ENCODE results near the gene SPTLC1.
"Not testable (repeated sequence)": the region's sequence is repeated elsewhere in the genome, so short reads cannot be mapped to it uniquely, and the experiment has no call there.

Gene SPTLC1

DNA sequence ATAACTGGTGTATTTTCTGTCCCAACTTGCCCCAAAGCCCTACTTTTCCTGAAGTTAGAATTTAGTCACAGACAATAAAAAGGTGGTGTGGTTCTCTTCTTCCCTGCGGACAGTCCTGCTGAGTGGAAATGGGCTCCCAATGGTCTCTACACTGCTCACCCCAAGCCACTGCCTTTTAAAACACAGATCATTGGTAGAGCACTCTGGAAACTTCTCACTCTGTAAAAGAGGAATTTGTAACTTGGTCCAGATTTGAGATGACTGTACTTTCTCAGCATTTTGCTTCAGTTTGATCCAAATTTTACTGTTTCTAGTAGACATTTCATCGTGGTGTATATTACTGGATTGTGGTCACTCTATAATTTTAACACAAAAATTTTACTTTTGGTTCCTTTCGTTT, 84.8 kb downstream of the SPTLC1 start:
- DNase-seq (ENCODE audit: low read depth): no peak
- TF ChIP-seq, protein P1, sequence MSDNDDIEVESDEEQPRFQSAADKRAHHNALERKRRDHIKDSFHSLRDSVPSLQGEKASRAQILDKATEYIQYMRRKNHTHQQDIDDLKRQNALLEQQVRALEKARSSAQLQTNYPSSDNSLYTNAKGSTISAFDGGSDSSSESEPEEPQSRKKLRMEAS (IDR thresholded peaks at IDR 0.05; ENCODE audit: low read depth, low read length): no peak
- TF ChIP-seq, protein P2, sequence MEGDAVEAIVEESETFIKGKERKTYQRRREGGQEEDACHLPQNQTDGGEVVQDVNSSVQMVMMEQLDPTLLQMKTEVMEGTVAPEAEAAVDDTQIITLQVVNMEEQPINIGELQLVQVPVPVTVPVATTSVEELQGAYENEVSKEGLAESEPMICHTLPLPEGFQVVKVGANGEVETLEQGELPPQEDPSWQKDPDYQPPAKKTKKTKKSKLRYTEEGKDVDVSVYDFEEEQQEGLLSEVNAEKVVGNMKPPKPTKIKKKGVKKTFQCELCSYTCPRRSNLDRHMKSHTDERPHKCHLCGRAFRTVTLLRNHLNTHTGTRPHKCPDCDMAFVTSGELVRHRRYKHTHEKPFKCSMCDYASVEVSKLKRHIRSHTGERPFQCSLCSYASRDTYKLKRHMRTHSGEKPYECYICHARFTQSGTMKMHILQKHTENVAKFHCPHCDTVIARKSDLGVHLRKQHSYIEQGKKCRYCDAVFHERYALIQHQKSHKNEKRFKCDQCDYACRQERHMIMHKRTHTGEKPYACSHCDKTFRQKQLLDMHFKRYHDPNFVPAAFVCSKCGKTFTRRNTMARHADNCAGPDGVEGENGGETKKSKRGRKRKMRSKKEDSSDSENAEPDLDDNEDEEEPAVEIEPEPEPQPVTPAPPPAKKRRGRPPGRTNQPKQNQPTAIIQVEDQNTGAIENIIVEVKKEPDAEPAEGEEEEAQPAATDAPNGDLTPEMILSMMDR (IDR thresholded peaks at IDR 0.05; ENCODE audit: low read depth, low read length): no peak
- TF ChIP-seq POLR2A (IDR thresholded peaks at IDR 0.05; ENCODE audit: extremely low read depth, insufficient read length) (no peak), MYC (IDR thresholded peaks at IDR 0.05; ENCODE audit: low read depth, low read length) (no peak)

DNA sequence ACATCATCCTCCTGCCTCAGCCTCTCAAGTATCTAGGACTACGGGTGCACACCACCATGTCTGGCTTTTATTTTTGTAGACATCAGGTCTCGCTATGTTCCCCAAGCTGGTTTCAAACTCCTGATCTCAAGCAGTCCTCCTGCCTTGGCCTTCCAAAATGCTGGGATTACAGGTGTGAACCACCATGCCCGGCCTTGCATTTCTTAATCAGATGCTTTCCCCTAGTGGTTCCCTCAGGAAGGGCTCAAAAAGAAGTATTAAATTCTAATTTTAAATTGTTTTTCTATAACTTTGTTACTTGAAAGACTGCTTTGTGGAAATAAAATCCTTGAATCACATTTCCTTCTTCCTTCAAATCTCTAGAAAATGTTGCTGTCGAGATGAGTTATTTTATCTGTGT, 85.7 kb downstream of the SPTLC1 start:
- no peak for DNase-seq (ENCODE audit: low read depth)
- H3K4me3 ChIP-seq (ENCODE audit: low read depth, low read length): no peak overlapping the region
- TF ChIP-seq MYC (IDR thresholded peaks at IDR 0.05; ENCODE audit: low read depth, low read length) (no peak), POLR2A (IDR thresholded peaks at IDR 0.05; ENCODE audit: extremely low read depth, insufficient read length) (no peak)
- TF ChIP-seq, protein P1 (IDR thresholded peaks at IDR 0.05; ENCODE audit: low read depth, low read length): no peak
- TF ChIP-seq, protein P2 (IDR thresholded peaks at IDR 0.05; ENCODE audit: low read depth, low read length): no peak

More for the DNA sequence above, 84.8 kb downstream of the SPTLC1 start:
- H3K4me3 ChIP-seq (ENCODE audit: low read depth, low read length): no peak overlapping the region

DNA sequence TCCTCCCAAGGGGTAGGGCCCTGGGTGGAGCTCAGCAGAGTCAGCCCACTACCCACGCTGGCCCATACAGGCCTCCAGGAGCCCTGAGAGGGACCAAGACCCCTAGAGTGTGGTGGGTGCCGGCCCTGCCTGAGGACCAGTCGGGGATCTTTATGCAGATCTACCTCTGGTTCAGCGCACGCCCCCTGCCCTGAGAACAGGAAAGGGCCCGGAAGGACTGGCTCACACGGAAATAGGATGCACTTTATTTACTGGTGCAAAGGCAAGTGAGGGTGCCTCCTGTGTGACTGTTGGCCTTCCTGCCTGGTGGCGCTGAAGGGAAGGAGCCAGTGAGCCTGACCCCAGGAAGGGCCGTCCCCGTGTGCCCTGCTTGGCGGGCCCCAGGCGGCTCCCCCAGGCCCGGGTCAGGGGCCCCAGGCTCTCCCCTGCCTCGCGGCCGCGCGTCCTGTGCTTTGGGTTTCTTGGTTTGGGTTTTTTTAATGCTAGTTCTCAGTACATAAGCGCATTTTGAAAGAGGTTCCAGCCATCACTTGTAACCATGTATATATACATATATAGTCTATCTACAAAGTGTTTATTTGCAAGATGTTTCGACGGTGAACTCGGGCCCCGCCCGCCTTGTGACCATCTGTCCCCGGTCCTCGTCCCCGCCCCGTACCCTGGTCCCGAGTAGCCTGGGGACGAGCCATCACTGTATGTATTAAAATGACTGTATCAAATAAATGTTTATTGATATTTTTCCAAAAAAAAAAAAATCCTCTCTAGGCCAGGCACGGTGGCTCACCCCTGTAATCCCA, 88.8 kb downstream of the SPTLC1 start:
- H3K4me3 ChIP-seq (ENCODE audit: low read depth, low read length): no peak overlapping the region
- no peak for DNase-seq (ENCODE audit: low read depth)
- TF ChIP-seq POLR2A (IDR thresholded peaks at IDR 0.05; ENCODE audit: extremely low read depth, insufficient read length) (no peak), MYC (IDR thresholded peaks at IDR 0.05; ENCODE audit: low read depth, low read length) (no peak)
- TF ChIP-seq, protein P2 (IDR thresholded peaks at IDR 0.05; ENCODE audit: low read depth, low read length): no peak
- TF ChIP-seq, protein P1 (IDR thresholded peaks at IDR 0.05; ENCODE audit: low read depth, low read length): no peak

DNA sequence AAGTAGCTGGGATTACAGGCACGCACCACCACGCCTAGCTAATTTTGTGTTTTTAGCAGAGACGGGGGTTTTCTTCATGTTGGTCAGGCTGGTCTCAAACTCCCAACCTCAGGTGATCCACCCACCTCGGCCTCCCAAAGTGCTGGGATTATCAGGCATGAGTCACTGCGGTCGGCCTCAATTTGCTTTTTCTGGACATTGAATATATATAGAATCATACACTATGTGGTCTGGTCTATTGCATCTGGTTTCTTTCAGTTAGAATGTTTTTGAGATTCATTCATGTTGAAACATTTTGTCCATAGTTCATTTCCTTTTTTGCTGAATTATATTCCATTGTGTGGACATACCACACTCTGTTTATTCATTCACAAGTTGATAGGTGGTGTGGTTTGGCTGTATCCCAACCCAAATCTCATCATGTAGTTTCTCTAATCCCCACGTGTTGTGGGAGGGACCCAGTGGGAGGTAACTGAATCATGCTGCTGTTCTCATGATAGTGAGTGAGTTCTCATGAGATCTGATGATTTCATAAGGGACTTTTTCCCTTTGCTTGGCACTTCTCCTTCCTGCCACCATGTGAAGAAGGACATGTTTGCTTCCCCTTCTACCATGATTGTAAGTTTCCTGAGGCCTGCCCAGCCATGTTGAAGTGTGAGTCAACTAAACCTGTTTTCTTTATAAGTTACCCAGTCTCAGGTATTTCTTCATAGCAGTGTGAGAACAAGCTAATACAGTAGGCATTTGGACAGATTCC, 93.2 kb downstream of the SPTLC1 start:
- peak; percentile 17 for DNase-seq (ENCODE audit: low read depth)
- H3K4me3 ChIP-seq (ENCODE audit: low read depth, low read length): not testable (repeated sequence)

DNA sequence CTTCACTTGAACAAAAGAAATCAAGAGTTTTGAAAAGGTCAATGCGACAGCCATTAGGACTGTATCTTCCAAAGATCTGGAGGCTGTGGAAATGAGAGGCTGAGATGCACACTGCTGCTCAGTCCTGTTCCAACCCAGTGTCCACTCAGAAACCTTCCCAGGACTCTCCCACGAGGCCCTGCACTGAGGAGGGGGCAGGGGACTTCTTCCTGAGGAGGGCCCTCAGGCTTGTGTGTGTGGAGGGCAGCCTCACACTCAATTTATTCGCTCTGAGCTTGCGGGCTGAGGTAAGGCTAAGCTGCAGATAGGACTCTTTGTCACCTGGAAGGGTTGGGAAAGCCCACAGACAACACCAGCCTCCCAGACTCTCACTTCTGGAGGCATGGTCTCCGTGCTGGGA, 95.6 kb downstream of the SPTLC1 start:
- no peak for DNase-seq (ENCODE audit: low read depth)
- no peak overlapping the region for H3K4me3 ChIP-seq (ENCODE audit: low read depth, low read length)
- TF ChIP-seq, protein P2 (IDR thresholded peaks at IDR 0.05; ENCODE audit: low read depth, low read length): no peak
- TF ChIP-seq, protein P1 (IDR thresholded peaks at IDR 0.05; ENCODE audit: low read depth, low read length): no peak
- no peak for TF ChIP-seq MYC (IDR thresholded peaks at IDR 0.05; ENCODE audit: low read depth, low read length)
- TF ChIP-seq POLR2A (IDR thresholded peaks at IDR 0.05; ENCODE audit: extremely low read depth, insufficient read length): no peak

Measured in NB4 (cell line).